ENCODE measurements around the gene SLC1A3.
"Not testable (repeated sequence)": the region's sequence is repeated elsewhere in the genome, so short reads cannot be mapped to it uniquely, and the experiment has no call there.

The SLC1A3 gene

GRCh38 chr5:36606428-36607113 lies at the start of gene SLC1A3:
TSS of gene SLC1A3 (plus strand) at chr5:36606606. CDS start at chr5:36608424, 1,818 bp downstream.
- DNase-seq (ENCODE audit: low spot score), result peak; percentile 86

GRCh38 chr5:36558641-36559040 lies 47.8 kb upstream of the SLC1A3 start:
- no peak for DNase-seq (ENCODE audit: low spot score)

- no peak for DNase-seq (ENCODE audit: low spot score)
Observed at GRCh38 chr5:36561601-36562000, 44.8 kb upstream of the SLC1A3 start.

GRCh38 chr5:36569491-36569890 lies 36.9 kb upstream of the SLC1A3 start:
- DNase-seq (ENCODE audit: low spot score), result no peak

GRCh38 chr5:36570301-36571095 lies 35.9 kb upstream of the SLC1A3 start:
- no peak for DNase-seq (ENCODE audit: low spot score)

GRCh38 chr5:36571401-36572042 lies 34.9 kb upstream of the SLC1A3 start:
- no peak for DNase-seq (ENCODE audit: low spot score)

GRCh38 chr5:36573438-36573837 lies 33.0 kb upstream of the SLC1A3 start:
- DNase-seq (ENCODE audit: low spot score), result no peak

GRCh38 chr5:36575361-36575781 lies 31.0 kb upstream of the SLC1A3 start:
- DNase-seq (ENCODE audit: low spot score), result no peak

GRCh38 chr5:36576721-36577120 lies 29.7 kb upstream of the SLC1A3 start:
- DNase-seq (ENCODE audit: low spot score), result no peak

GRCh38 chr5:36579858-36580257 lies 26.5 kb upstream of the SLC1A3 start:
- not testable (repeated sequence) for DNase-seq (ENCODE audit: low spot score)

GRCh38 chr5:36581070-36581469 lies 25.3 kb upstream of the SLC1A3 start:
- peak; percentile 72 for DNase-seq (ENCODE audit: low spot score)

- DNase-seq (ENCODE audit: low spot score), result no peak
Observed at GRCh38 chr5:36584009-36584875, 22.2 kb upstream of the SLC1A3 start.

- no peak for DNase-seq (ENCODE audit: low spot score)
Observed at GRCh38 chr5:36585701-36586100, 20.7 kb upstream of the SLC1A3 start.

- DNase-seq (ENCODE audit: low spot score), result no peak
Observed at GRCh38 chr5:36587354-36587753, 19.1 kb upstream of the SLC1A3 start.

GRCh38 chr5:36589735-36590134 lies 16.7 kb upstream of the SLC1A3 start:
- not testable (repeated sequence) for DNase-seq (ENCODE audit: low spot score)

- no peak for DNase-seq (ENCODE audit: low spot score)
Observed at GRCh38 chr5:36590513-36591286, 15.7 kb upstream of the SLC1A3 start.

- DNase-seq (ENCODE audit: low spot score), result peak; percentile 19
Observed at GRCh38 chr5:36593867-36594266, 12.5 kb upstream of the SLC1A3 start.

- no peak for DNase-seq (ENCODE audit: low spot score)
Observed at GRCh38 chr5:36596247-36596646, 10.2 kb upstream of the SLC1A3 start.

GRCh38 chr5:36596756-36597155 lies 9.7 kb upstream of the SLC1A3 start:
- no peak for DNase-seq (ENCODE audit: low spot score)

GRCh38 chr5:36598045-36598444 lies 8.4 kb upstream of the SLC1A3 start:
- DNase-seq (ENCODE audit: low spot score), result no peak

All from NAMALWA (cell line).